ENCODE measurements around the gene LYAR. TPM values are rescaled to one million over a fixed set of nuclear protein-coding genes. Genes with fewer than 3 reads are reported as not detected.

Gene LYAR
- total RNA-seq, 1 donor from 2014 or later = 12.5 TPM

DNA sequence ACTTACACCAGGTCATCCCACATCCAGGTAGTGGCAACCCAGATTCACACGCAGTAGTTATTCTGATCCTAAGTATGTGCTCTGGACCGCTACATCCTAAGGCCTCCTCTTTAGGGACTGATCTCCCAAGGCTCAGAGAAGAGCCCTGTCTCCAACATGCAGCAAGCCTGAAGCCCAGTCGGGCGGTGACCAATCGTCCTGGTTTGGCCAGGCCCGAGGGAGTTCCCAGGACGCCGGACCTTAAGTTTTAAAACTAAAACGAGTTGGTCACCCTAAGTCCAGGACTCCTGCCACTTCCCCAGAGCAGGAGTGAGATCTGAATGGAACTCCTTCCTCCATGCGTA is 385 bp downstream of the LYAR start:
- H3K4me1 ChIP-seq = peaks cover 58% of the 10 kb centered on the region
- intact Hi-C loops (cut with micrococcal nuclease) = no loop called here
- DNase-seq = no peak
- H3K9me3 ChIP-seq (replicated peaks) = no peaks in the 10 kb centered on the region
- H3K36me3 ChIP-seq = peaks cover 5% of the 10 kb centered on the region
- H3K4me3 ChIP-seq = peak overlapping the region; percentile 99
- peak overlapping the region; percentile 88 for H3K27ac ChIP-seq (replicated peaks)
- H3K27me3 ChIP-seq (ENCODE audit: low read depth) = no peaks in the 10 kb centered on the region
- TF ChIP-seq, protein P1, sequence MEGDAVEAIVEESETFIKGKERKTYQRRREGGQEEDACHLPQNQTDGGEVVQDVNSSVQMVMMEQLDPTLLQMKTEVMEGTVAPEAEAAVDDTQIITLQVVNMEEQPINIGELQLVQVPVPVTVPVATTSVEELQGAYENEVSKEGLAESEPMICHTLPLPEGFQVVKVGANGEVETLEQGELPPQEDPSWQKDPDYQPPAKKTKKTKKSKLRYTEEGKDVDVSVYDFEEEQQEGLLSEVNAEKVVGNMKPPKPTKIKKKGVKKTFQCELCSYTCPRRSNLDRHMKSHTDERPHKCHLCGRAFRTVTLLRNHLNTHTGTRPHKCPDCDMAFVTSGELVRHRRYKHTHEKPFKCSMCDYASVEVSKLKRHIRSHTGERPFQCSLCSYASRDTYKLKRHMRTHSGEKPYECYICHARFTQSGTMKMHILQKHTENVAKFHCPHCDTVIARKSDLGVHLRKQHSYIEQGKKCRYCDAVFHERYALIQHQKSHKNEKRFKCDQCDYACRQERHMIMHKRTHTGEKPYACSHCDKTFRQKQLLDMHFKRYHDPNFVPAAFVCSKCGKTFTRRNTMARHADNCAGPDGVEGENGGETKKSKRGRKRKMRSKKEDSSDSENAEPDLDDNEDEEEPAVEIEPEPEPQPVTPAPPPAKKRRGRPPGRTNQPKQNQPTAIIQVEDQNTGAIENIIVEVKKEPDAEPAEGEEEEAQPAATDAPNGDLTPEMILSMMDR (IDR thresholded peaks at IDR 0.05; ENCODE audit: borderline replicate concordance) = no peak

DNA sequence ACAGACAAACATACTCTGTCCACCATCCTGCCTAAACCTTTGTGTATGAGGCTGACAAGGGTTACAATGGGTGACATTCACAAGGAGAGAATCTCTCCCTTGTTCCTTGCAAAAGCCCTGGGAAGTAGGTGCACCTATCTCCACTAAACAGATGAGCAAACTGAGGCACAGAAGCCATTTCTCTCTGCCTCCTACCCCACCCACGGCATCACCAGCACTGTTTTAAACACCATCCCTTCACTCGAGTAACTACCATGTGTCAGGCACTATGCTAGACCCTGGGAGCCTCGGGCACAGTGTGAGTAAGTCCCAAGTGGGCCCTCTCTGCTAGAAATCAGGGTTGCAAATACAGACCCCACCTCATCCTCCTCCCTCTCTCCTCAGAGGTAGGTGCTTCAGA is 899 bp downstream of the LYAR start:
- H3K27me3 ChIP-seq (ENCODE audit: low read depth) = no peaks in the 10 kb centered on the region
- H3K9me3 ChIP-seq (replicated peaks) = no peaks in the 10 kb centered on the region
- intact Hi-C loops (cut with micrococcal nuclease) = no loop called here
- TF ChIP-seq, protein P1 (IDR thresholded peaks at IDR 0.05; ENCODE audit: borderline replicate concordance) = no peak
- no peak for DNase-seq
- peak overlapping the region; percentile 99 for H3K4me3 ChIP-seq
- H3K4me1 ChIP-seq = peaks cover 62% of the 10 kb centered on the region
- peaks cover 9% of the 10 kb centered on the region for H3K36me3 ChIP-seq
- H3K27ac ChIP-seq (replicated peaks) = no peak overlapping the region

DNA sequence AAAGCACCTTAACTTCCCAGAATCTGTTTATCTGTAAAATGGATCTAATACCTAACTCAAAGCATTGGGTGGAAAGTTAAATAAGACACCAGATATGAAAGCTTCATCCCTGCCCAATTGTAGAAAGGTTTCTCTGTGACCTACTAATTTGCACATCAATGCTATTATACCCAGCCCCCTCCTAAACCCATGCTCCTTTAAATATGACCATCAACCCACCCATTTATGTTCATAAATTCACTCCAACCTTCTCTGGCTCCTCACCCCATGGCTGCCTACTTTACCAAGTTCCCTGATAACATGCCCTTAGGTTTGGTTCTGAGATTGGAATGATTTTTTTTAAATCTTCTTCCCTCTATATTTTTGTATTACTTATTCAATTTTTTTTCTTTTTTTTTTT is 1.9 kb downstream of the LYAR start:
- DNase-seq = no peak
- Histone ChIP-seq H3K36me3 (peaks cover 14% of the 10 kb centered on the region), H3K27ac (replicated peaks) (no peak overlapping the region), H3K9me3 (replicated peaks) (no peaks in the 10 kb centered on the region), H3K27me3 (ENCODE audit: low read depth) (no peaks in the 10 kb centered on the region), H3K4me3 (no peak overlapping the region), H3K4me1 (peaks cover 55% of the 10 kb centered on the region)
- TF ChIP-seq, protein P1 (IDR thresholded peaks at IDR 0.05; ENCODE audit: borderline replicate concordance) = no peak
- intact Hi-C loops (cut with micrococcal nuclease) = no loop called here

DNA sequence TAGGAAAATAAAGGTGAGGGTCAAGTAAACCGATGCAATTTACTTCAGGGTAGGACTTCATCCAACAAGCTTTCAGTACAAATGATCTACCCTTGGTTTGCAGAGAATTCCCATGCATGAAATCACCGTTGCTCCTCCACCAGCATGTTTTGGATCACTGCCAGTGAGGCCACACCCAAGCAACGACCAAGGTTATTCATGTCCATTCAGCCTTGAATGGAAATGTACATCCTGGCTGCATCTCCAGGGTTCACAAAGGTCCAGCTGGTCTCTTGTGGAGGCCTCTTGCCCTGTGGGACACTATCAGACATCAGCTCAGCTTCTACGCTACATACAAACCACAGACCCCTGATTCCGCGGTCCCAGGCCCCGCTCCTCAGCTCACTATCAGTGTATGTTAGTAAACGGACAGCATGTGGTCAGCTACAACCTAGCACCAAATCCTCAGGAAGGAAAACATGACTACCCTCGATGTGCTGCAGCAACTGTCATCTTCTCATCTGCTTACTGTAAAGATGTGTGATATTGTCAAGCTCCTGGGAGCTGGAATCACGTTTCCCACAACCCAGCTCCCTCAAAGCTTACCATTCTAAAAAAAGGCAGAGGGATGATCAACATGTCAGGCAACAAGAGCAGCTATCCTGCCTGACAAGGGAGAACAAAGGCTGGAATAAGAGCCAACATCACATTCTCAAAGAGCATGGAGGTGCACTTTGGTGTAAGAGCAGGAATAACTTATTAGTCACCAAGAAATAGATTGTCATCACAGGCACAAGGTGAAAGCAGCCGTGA is 4.9 kb downstream of the LYAR start:
- Histone ChIP-seq H3K4me1 (peaks cover 32% of the 10 kb centered on the region), H3K9me3 (replicated peaks) (no peaks in the 10 kb centered on the region), H3K4me3 (no peak overlapping the region), H3K36me3 (peaks cover 40% of the 10 kb centered on the region), H3K27ac (replicated peaks) (peak overlapping the region; percentile 62), H3K27me3 (ENCODE audit: low read depth) (no peaks in the 10 kb centered on the region)
- TF ChIP-seq, protein P1 (IDR thresholded peaks at IDR 0.05; ENCODE audit: borderline replicate concordance) = no peak
- no peak for DNase-seq
- intact Hi-C loops (cut with micrococcal nuclease) = no loop called here

DNA sequence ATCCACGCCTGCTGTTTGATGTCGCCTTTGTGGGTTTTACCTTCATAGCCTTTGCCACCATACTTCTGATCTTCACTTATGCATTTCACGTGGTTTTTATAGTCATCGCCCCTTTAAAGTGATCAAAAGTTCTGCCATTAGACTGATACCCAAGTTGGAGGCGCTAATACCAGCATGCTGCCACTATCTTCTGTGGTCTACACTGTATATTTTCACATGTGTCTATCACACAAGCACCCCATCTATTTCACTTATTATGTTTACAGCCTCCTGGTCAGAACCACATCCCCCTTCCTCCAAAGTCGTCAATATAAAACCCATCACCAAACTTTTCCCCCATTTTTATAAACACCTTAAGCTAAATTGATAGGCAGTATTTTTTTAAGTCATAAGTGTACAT is 8.2 kb downstream of the LYAR start:
- no peak for DNase-seq
- H3K4me1 ChIP-seq = peaks cover 17% of the 10 kb centered on the region
- H3K9me3 ChIP-seq (replicated peaks) = no peaks in the 10 kb centered on the region
- no peak overlapping the region for H3K27ac ChIP-seq (replicated peaks)
- H3K36me3 ChIP-seq = peaks cover 69% of the 10 kb centered on the region
- TF ChIP-seq, protein P1 (IDR thresholded peaks at IDR 0.05; ENCODE audit: borderline replicate concordance) = no peak
- intact Hi-C loops (cut with micrococcal nuclease) = no loop called here
- H3K4me3 ChIP-seq = no peak overlapping the region
- no peaks in the 10 kb centered on the region for H3K27me3 ChIP-seq (ENCODE audit: low read depth)
